H1 (cell line): ENCODE data around the gene CYSRT1. TPM values are rescaled to one million over a fixed set of nuclear protein-coding genes. Genes with fewer than 3 reads are reported as not detected.

Experiments used
- CTCF ChIA-PET: fragments of 300-600 bp; sonication (Branson Sonifier 250); formaldehyde crosslinking; loops from one replicate; lab custom pipeline; 2021; ENCODE audit not compliant: partially characterized antibody; lab: Charles Lee
- POLR2A ChIA-PET: fragments of 300-600 bp; sonication (Branson Sonifier 250); formaldehyde crosslinking; loops from one replicate; lab custom pipeline; 2021; ENCODE audit warnings: inconsistent platforms; ENCODE audit not compliant: partially characterized antibody; lab: Charles Lee
- DNase-seq, 2 experiments: peaks; one replicate each; pipeline versions ENCODE4 v3.0.0 to v3.0.0-alpha.2; 2010 to 2022; ENCODE audit warnings: low spot score in 2 of 2, low read depth in 1 of 2, mixed read lengths in 1 of 2
- FAIRE-seq: peaks from 2 replicates; lab custom pipeline; 2011; peaks lifted over from hg19 to GRCh38; lab: Jason Lieb, UNC
- H2AFZ ChIP-seq: 2 replicates; pipeline ENCODE4 v1.8.1; 2012; ENCODE audit warnings: low read length, inconsistent platforms
- H2AK5ac ChIP-seq: 2 replicates; pipeline ENCODE4 v1.6.1; 2013; ENCODE audit warnings: low read depth, low read length
- H2BK120ac ChIP-seq: replicated peaks from 2 replicates; pipeline ENCODE3; 2013; ENCODE audit warnings: low read depth, low read length, inconsistent platforms
- H2BK12ac ChIP-seq: 2 replicates; pipeline ENCODE4 v1.6.1; 2013; ENCODE audit warnings: low read depth, low read length
- H2BK15ac ChIP-seq: 2 replicates; pipeline ENCODE4 v1.6.1; 2013; ENCODE audit warnings: low read length
- H2BK20ac ChIP-seq: 2 replicates; pipeline ENCODE4 v1.6.1; 2013; ENCODE audit warnings: low read length
- H2BK5ac ChIP-seq: 2 replicates; pipeline ENCODE4 v1.6.1; 2013; ENCODE audit warnings: low read depth, low read length
- H3K14ac ChIP-seq: 2 replicates; pipeline ENCODE4 v1.6.1; 2013; ENCODE audit warnings: inconsistent platforms; ENCODE audit not compliant: insufficient read length
- H3K18ac ChIP-seq: 2 replicates; pipeline ENCODE4 v1.6.1; 2013; ENCODE audit warnings: low read length; ENCODE audit errors: extremely low read depth
- H3K23ac ChIP-seq: 2 replicates; pipeline ENCODE4 v1.6.1; 2013; ENCODE audit warnings: inconsistent platforms; ENCODE audit not compliant: insufficient read length
- H3K23me2 ChIP-seq: 2 replicates; pipeline ENCODE4 v1.6.1; 2013; ENCODE audit warnings: low read depth, low read length
- H3K27ac ChIP-seq: 2 replicates; pipeline ENCODE4 v1.6.1; 2011; ENCODE audit warnings: low read depth, low read length, inconsistent platforms
- H3K27me3 ChIP-seq, 4 experiments: replicated peaks in 1 of 4; 1 replicate in 1 of 4; 2 replicates in 3 of 4; pipeline versions ENCODE4 v1.6.1 to v1.8.1; 2011 to 2013; ENCODE audit warnings: low read length in 3 of 4, mild to moderate bottlenecking in 3 of 4, inconsistent platforms in 2 of 4, mixed read lengths in 2 of 4, moderate library complexity in 1 of 4; ENCODE audit not compliant: control insufficient read depth in 3 of 4, insufficient read depth in 3 of 4; ENCODE audit errors: extremely low read depth in 1 of 4
- H3K36me3 ChIP-seq, 4 experiments: 2 replicates each; pipeline versions ENCODE4 v1.6.1 to v1.8.1; 2011 to 2013; ENCODE audit warnings: mild to moderate bottlenecking in 4 of 4, low read length in 3 of 4, moderate library complexity in 2 of 4, control low read depth in 1 of 4, inconsistent platforms in 1 of 4; ENCODE audit not compliant: insufficient read depth in 4 of 4, control insufficient read depth in 2 of 4
- H3K4ac ChIP-seq: replicated peaks from 2 replicates; pipeline ENCODE3; 2013; ENCODE audit warnings: low read length, low read depth, mixed read lengths, inconsistent platforms; ENCODE audit not compliant: insufficient read length
- H3K4me1 ChIP-seq, 4 experiments: replicated peaks in 1 of 4; 1 replicate in 1 of 4; 2 replicates in 3 of 4; pipeline versions ENCODE4 v1.6.1 to v1.8.1; 2011 to 2013; ENCODE audit warnings: low read length in 3 of 4, inconsistent platforms in 2 of 4, mixed read lengths in 1 of 4; ENCODE audit not compliant: insufficient read depth in 4 of 4, control insufficient read depth in 3 of 4
- H3K4me2 ChIP-seq, 2 experiments: 2 replicates each; pipeline versions ENCODE4 v1.6.1 to v1.8.1; 2011 to 2013; ENCODE audit warnings: low read depth in 2 of 2, low read length in 2 of 2, control low read depth in 1 of 2, inconsistent platforms in 1 of 2, mild to moderate bottlenecking in 1 of 2; ENCODE audit not compliant: insufficient read depth in 1 of 2
- H3K4me3 ChIP-seq, 4 experiments: fragments of 200-600, 300-600 bp in 1 of 4; sonication (generic), shearing (Covaris generic), sonication (Bioruptor Twin) in 1 of 4; 2 replicates each; pipeline versions ENCODE4 v1.5.1 to v1.8.1; 2011 to 2016; ENCODE audit warnings: low read length in 4 of 4, low read depth in 3 of 4, control low read depth in 2 of 4, inconsistent platforms in 2 of 4, mild to moderate bottlenecking in 2 of 4, mixed read lengths in 1 of 4, moderate library complexity in 1 of 4; ENCODE audit not compliant: insufficient read depth in 2 of 4; ENCODE audit errors: extremely low read depth in 1 of 4
- H3K56ac ChIP-seq: replicated peaks from 2 replicates; pipeline ENCODE3; 2013; ENCODE audit warnings: low read depth, mild to moderate bottlenecking, mixed read lengths, low read length, inconsistent platforms; ENCODE audit not compliant: insufficient read length
- H3K79me1 ChIP-seq: 2 replicates; pipeline ENCODE4 v1.6.1; 2013; ENCODE audit warnings: low read depth, low read length, control low read depth
- H3K79me2 ChIP-seq, 2 experiments: 2 replicates each; pipeline versions ENCODE4 v1.6.1 to v1.8.1; 2012 to 2013; ENCODE audit warnings: low read length in 2 of 2, mild to moderate bottlenecking in 2 of 2, inconsistent platforms in 1 of 2; ENCODE audit not compliant: insufficient read depth in 2 of 2, control insufficient read depth in 1 of 2
- H3K9ac ChIP-seq, 4 experiments: replicated peaks in 1 of 4; 1 replicate in 1 of 4; 2 replicates in 3 of 4; pipeline versions ENCODE4 v1.6.1 to v1.8.1; 2011 to 2013; ENCODE audit warnings: low read depth in 3 of 4, low read length in 3 of 4, control low read depth in 2 of 4, mild to moderate bottlenecking in 2 of 4, moderate library complexity in 2 of 4, inconsistent platforms in 1 of 4; ENCODE audit errors: extremely low read depth in 1 of 4
- H3K9me3 ChIP-seq, 2 experiments: 2 replicates each; pipeline versions ENCODE4 v1.6.1 to v1.8.1; 2012 to 2013; ENCODE audit warnings: mild to moderate bottlenecking in 2 of 2, moderate library complexity in 2 of 2, control low read depth in 1 of 2, inconsistent platforms in 1 of 2, low read depth in 1 of 2, low read length in 1 of 2, mixed read lengths in 1 of 2; ENCODE audit not compliant: insufficient read depth in 2 of 2
- H4K20me1 ChIP-seq, 2 experiments: replicated peaks in 1 of 2; 2 replicates each; pipeline versions ENCODE3 to v1.8.1; 2011 to 2013; ENCODE audit warnings: inconsistent platforms in 2 of 2, low read length in 2 of 2, mild to moderate bottlenecking in 1 of 2; ENCODE audit not compliant: insufficient read depth in 2 of 2, control insufficient read depth in 1 of 2
- H4K5ac ChIP-seq: 2 replicates; pipeline ENCODE4 v1.6.1; 2013; ENCODE audit warnings: low read length, low read depth, mixed read lengths, inconsistent platforms; ENCODE audit not compliant: insufficient read length
- H4K8ac ChIP-seq: 2 replicates; pipeline ENCODE4 v1.8.0; 2013; ENCODE audit warnings: mild to moderate bottlenecking, moderate library complexity, low read length, inconsistent platforms; ENCODE audit not compliant: insufficient read depth; ENCODE audit errors: extremely low read depth
- H4K91ac ChIP-seq: replicated peaks from 2 replicates; pipeline ENCODE3; 2013; ENCODE audit warnings: low read length, mixed read lengths, inconsistent platforms; ENCODE audit not compliant: insufficient read length
- CTBP2 ChIP-seq: IDR thresholded peaks from 2 replicates; pipeline ENCODE4 v1.7.0; 2011; ENCODE audit warnings: borderline replicate concordance, mild to moderate bottlenecking, moderate library complexity, mixed read lengths, low read length; ENCODE audit not compliant: insufficient read depth, insufficient read length
- EZH2 ChIP-seq: fragments of 200-600 bp; sonication (generic); IDR thresholded peaks from 2 replicates; pipeline ENCODE4 v1.7.1; 2012; ENCODE audit warnings: low read depth, mild to moderate bottlenecking, moderate library complexity, low read length, inconsistent platforms; ENCODE audit not compliant: severe bottlenecking
- WGBS, 2 experiments: shearing (Covaris generic) in 1 of 2; methylation state at CpG; one replicate each; pipeline versions ENCODE4 v1.1.6 to v1.1.7; 2013 to 2015; ENCODE audit warnings: low lambda C conversion rate in 2 of 2, mixed read lengths in 2 of 2, inconsistent platforms in 1 of 2, low coverage in 1 of 2, missing lambda C conversion rate in 1 of 2; ENCODE audit not compliant: insufficient replicate concordance in 2 of 2, insufficient coverage in 1 of 2, insufficient read length in 1 of 2; ENCODE audit errors: extremely low coverage in 1 of 2, missing lambda C conversion rate in 1 of 2; 5-methylcytosine and 5-hydroxymethylcytosine counted together
- polyA plus RNA-seq, 7 experiments: library from polyadenylated mRNA; depleted of rRNA in 3 of 7; stranded (reverse) in 5 of 7; unstranded in 2 of 7; fragments of >200 nt in 5 of 7; fragments of 200-250 nt in 2 of 7; gene quantifications; 1 replicate in 5 of 7; 2 replicates in 1 of 7; 4 replicates in 1 of 7; pipeline versions ENCODE4 v1.2.1 to v1.2.3, GENCODE V29; 2011 to 2013; ENCODE audit warnings: missing spikeins in 2 of 7, mixed read lengths in 2 of 7
- total RNA-seq: library from RNA; stranded (reverse); fragmentation: NEBNext Ultra II Directional; extraction: Animal tissue kit (Norgen Biotek cat#: 25700); gene quantifications from 2 replicates; pipeline ENCODE4 v1.2.1, GENCODE V29; 2021

The CYSRT1 gene
- total and polyA plus RNA-seq, 2 of the 8 experiments (the other 6 are each of a cell fraction or from before 2014, with no cell fraction given) = 1.0 to 6.5 TPM

GRCh38 chr9:137250329-137251193 is 25.6 kb downstream of the CYSRT1 start:
- no peak for DNase-seq
- Histone ChIP-seq H3K4me3 (no peak overlapping the region), H3K4ac (no peak overlapping the region), H2BK20ac (no peak overlapping the region), H3K36me3 (no peaks in the 10 kb centered on the region), H3K4me2 (no peak overlapping the region), H4K8ac (peak overlapping the region; percentile 46; the same call in 1 of the 2 replicates), H2BK12ac (no peak overlapping the region), H3K4me1 (peaks cover 0 to 13% (median 9%) of the 10 kb centered on the region in 4 experiments; a peak in 5 of 7 replicates), H2AK5ac (peak overlapping the region; percentile 82; the same call in 1 of the 2 replicates), H3K14ac (no peak overlapping the region), H2BK15ac (no peak overlapping the region), H3K23ac (no peak overlapping the region), H2AFZ (no peak overlapping the region), H3K9me3 (no peaks in the 10 kb centered on the region), H3K79me2 (peaks cover 0 to under 1% of the 10 kb centered on the region in 2 experiments; a peak in 1 of 4 replicates), H4K91ac (no peak overlapping the region), H4K5ac (no peak overlapping the region), H3K56ac (no peak overlapping the region), H2BK5ac (no peak overlapping the region), H2BK120ac (no peak overlapping the region), H3K23me2 (peaks cover 9% of the 10 kb centered on the region; the same call in 1 of the 2 replicates), H3K27ac (no peak overlapping the region), H4K20me1 (peaks cover 0 to 1% of the 10 kb centered on the region in 2 experiments), H3K27me3 (peaks cover 0 to 7% (median 0%) of the 10 kb centered on the region in 4 experiments; a peak in 3 of 7 replicates), H3K9ac (no peak overlapping the region), H3K18ac (peak overlapping the region; percentile 48; the same call in 1 of the 2 replicates), H3K79me1 (no peaks in the 10 kb centered on the region)
- WGBS, 2 experiments = 97% methylated on average over 13 of the region's 18 CpGs; no CpG with 5 or more reads in 1 of the 2 experiments
- FAIRE-seq = no peak
- ChIA-PET CTCF (interaction anchor here (0.7 to 1.4 kb wide), 4 partner anchors 10 to 58 kb away, joined by 3 to 4 read pairs (median 3); partner anchors contain the start of gene TOR4A), POLR2A (interaction anchor here (47.8 to 69.9 kb wide), 2 partner anchors 6 to 16 kb away, joined by 1462 read pairs; partner anchors contain the start of genes CYSRT1, NDOR1, NELFB and RNF208)
- TF ChIP-seq EZH2 (no peak), CTBP2 (no peak)
- TF ChIP-seq, all 59 proteins: peak for 0
